ENCODE results near the gene GCFC2. TPM values are rescaled to one million over a fixed set of nuclear protein-coding genes. Genes with fewer than 3 reads are reported as not detected.

The GCFC2 gene
- total RNA-seq, 1 donor from 2014 or later, result 32.0 TPM

DNA sequence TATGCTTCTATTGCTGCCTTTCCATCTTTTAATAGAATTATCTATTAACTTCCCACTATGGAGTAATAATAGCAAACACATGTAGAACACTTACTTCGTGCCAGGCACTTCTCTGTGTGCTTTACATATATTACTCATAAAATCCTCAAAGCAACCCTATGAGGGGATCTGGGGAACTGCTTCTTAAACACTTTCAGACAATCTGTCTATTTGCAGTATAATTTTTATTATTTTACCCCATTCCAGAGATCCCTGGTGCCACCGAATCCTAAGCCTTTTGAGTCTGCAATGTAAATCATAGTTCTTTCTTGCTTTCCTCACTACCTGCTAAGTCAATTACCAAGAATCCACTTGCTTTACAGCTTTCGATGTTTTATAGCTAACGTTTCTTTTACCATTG lies 25.6 kb upstream of the GCFC2 start:
- DNase-seq (ENCODE audit: low spot score in 2 of 2, unreplicated experiment in 2 of 2), result no peak
- Mint-ChIP-seq H3K36me3 (peaks cover 1% of the 10 kb centered on the region), H3K9me3 (peaks cover 10% of the 10 kb centered on the region), H3K4me1 (no peaks in the 10 kb centered on the region), H3K27me3 (ENCODE audit: low read depth) (peaks cover 6% of the 10 kb centered on the region), H3K4me3 (no peak overlapping the region), H3K27ac (no peak overlapping the region)
- no peak for TF ChIP-seq CTCF (IDR thresholded peaks at IDR 0.05; ENCODE audit: unreplicated experiment)

DNA sequence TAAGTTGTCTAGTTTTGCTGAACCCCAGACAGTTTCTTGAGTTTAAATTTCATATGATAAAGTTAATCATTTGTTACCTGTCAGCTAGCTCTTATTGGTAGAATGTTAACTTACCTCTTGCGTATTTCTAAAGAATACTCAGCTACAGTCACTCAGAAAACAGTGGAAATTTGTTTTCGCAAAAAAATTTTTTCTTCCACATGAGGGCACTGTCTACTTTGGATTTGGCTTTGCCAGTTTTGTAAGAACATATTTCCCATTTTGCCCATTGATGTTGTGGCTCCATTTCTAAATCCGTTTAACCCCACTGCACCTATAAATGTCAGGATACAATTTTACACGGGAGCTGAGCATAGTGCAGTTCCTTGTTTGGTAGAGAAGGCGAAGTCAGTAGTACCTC lies 19.1 kb upstream of the GCFC2 start:
- Mint-ChIP-seq H3K27me3 (ENCODE audit: low read depth) (peaks cover 11% of the 10 kb centered on the region), H3K9me3 (peaks cover 4% of the 10 kb centered on the region), H3K27ac (no peak overlapping the region), H3K36me3 (peaks cover 1% of the 10 kb centered on the region), H3K4me3 (no peak overlapping the region), H3K4me1 (peaks cover 6% of the 10 kb centered on the region)
- no peak for TF ChIP-seq CTCF (IDR thresholded peaks at IDR 0.05; ENCODE audit: unreplicated experiment)
- DNase-seq (ENCODE audit: low spot score in 2 of 2, unreplicated experiment in 2 of 2), result no peak

GRCh38 chr2:75728614-75729419 lies 18.1 kb upstream of the GCFC2 start:
- H3K4me3 Mint-ChIP-seq, result no peak overlapping the region
- H3K27me3 Mint-ChIP-seq (ENCODE audit: low read depth), result peaks cover 9% of the 10 kb centered on the region
- H3K27ac Mint-ChIP-seq, result no peak overlapping the region
- no peaks in the 10 kb centered on the region for H3K9me3 Mint-ChIP-seq
- DNase-seq (ENCODE audit: low spot score in 2 of 2, unreplicated experiment in 2 of 2), result no peak
- peaks cover 6% of the 10 kb centered on the region for H3K4me1 Mint-ChIP-seq
- no peaks in the 10 kb centered on the region for H3K36me3 Mint-ChIP-seq
- TF ChIP-seq CTCF (IDR thresholded peaks at IDR 0.05; ENCODE audit: unreplicated experiment), result no peak

GRCh38 chr2:75722687-75723086 lies 12.0 kb upstream of the GCFC2 start:
- peaks cover 12% of the 10 kb centered on the region for H3K9me3 Mint-ChIP-seq
- TF ChIP-seq CTCF (IDR thresholded peaks at IDR 0.05; ENCODE audit: unreplicated experiment), result no peak
- peaks cover 23% of the 10 kb centered on the region for H3K4me1 Mint-ChIP-seq
- no peak for DNase-seq (ENCODE audit: low spot score in 2 of 2, unreplicated experiment in 2 of 2)
- no peak overlapping the region for H3K27ac Mint-ChIP-seq
- no peak overlapping the region for H3K4me3 Mint-ChIP-seq
- peaks cover 5% of the 10 kb centered on the region for H3K27me3 Mint-ChIP-seq (ENCODE audit: low read depth)
- H3K36me3 Mint-ChIP-seq, result peaks cover 12% of the 10 kb centered on the region

- Mint-ChIP-seq H3K36me3 (peaks cover 12% of the 10 kb centered on the region), H3K27ac (no peak overlapping the region), H3K9me3 (peaks cover 14% of the 10 kb centered on the region), H3K27me3 (ENCODE audit: low read depth) (no peaks in the 10 kb centered on the region), H3K4me1 (peaks cover 18% of the 10 kb centered on the region), H3K4me3 (no peak overlapping the region)
- no peak for DNase-seq (ENCODE audit: low spot score in 2 of 2, unreplicated experiment in 2 of 2)
- TF ChIP-seq CTCF (IDR thresholded peaks at IDR 0.05; ENCODE audit: unreplicated experiment), result no peak
These were observed 9.8 kb upstream of the GCFC2 start for GRCh38 chr2:75720525-75720924.

Data from mesothelial cell of epicardium (in vitro differentiated cells).